ENCODE results near the gene DMD. TPM values are rescaled to one million over a fixed set of nuclear protein-coding genes. Genes with fewer than 3 reads are reported as not detected.

DMD gene
- total and polyA plus RNA-seq, 2 of the 13 experiments (the other 11 are each of a cell fraction or from before 2014, with no cell fraction given): 17.6 to 25.9 TPM

DNA sequence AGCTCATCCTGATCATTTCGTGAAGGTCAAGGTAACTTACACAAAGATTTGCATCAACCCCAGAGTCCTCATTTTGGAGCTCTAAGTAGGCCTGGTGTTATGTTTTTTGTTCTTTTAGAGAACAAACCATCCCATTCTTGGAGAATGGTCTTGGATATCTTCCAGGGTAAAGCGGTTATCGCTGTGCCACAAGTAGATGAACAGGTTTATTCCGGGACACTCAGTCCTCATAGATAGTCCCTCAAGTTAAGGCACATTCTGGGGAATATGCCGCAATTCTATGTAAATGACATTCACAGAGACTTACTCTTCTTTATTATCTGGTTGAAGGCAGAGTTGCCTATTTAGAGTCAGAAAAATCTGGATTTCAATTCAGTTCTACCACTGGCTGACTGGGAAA lies 2044.5 kb downstream of the DMD start (continued):
- TF ChIP-seq MED13 (CRISPR knock-in tag; IDR thresholded peaks at IDR 0.05): no peak

DNA sequence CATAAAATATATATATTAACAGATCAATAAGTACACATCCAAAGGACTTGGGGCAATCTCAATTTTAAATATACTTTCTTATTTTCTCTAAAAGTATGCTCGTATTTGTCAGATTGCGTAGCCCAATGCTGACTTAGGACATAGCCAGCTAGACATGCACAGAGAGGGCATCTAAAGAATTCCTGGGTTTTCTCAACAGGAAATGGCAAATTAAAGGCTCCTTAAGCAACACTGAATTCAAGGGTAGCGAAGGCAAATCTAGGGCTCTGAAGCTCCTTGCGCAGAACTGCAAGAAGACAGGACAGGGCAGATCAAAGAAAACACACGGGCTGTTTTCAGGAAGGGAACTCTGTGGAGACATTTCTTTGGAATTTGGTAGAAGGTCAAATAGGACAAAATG lies 2044.9 kb downstream of the DMD start:
- intact Hi-C loops (cut with micrococcal nuclease; ENCODE audit: unreplicated experiment) (no loop called here), in situ Hi-C loops (cut with HindIII; ENCODE audit: extremely low pct_ligation_motif_present, low pct_unique_long_range_greater_than_20kb) (no loop called here)
- POLR2A ChIA-PET: no interaction called here
- Histone ChIP-seq H3K4me2 (ENCODE audit: low read depth, low read length) (no peak overlapping the region), H4K20me1 (ENCODE audit: insufficient read depth, low read length) (no peaks in the 10 kb centered on the region), H3K9ac (ENCODE audit: insufficient read depth, low read depth, low read length) (no peak overlapping the region), H3K79me2 (ENCODE audit: insufficient read depth, low read length) (no peaks in the 10 kb centered on the region), H3K4me3 (replicated peaks in 1 of 3; ENCODE audit: insufficient read depth in 1 of 3, low read depth in 2 of 3, low read length in 3 of 3) (no peak overlapping the region), H3K27me3 (ENCODE audit: control insufficient read depth in 1 of 2, insufficient read depth in 2 of 2, low read length in 2 of 2) (no peaks in the 10 kb centered on the region), H3K27ac (ENCODE audit: extremely low read length, insufficient read depth, low read length) (no peak overlapping the region), H2AFZ (ENCODE audit: low read length) (no peak overlapping the region), H3K4me1 (ENCODE audit: insufficient read depth, low read length) (peaks cover 22% of the 10 kb centered on the region), H3K9me3 (ENCODE audit: low read length) (no peaks in the 10 kb centered on the region), H3K36me3 (replicated peaks in 1 of 2; ENCODE audit: control insufficient read depth in 1 of 2, insufficient read depth in 2 of 2, low read length in 2 of 2) (0 out of 5 replicates have a peak, but pooled peaks cover 0 to 10% of the 10 kb centered on the region in 2 experiments)
- CTCF ChIA-PET (ENCODE audit: low intra/inter-chr PET ratio, low total read pairs): no interaction called here
- 95% methylated on average over 5 of the region's 5 CpGs for WGBS (ENCODE audit: low lambda C conversion rate)
- no peak for FAIRE-seq
- no TSS peak for BruUV-seq (replicated peaks)
- DNase-seq (ENCODE audit: low spot score): no peak
- ATAC-seq: no peak
- no peak for TF ChIP-seq TMF1 (CRISPR knock-in tag; IDR thresholded peaks at IDR 0.05; ENCODE audit: low read depth)
- no peak for TF ChIP-seq CAMTA2 (CRISPR knock-in tag; IDR thresholded peaks at IDR 0.05; ENCODE audit: borderline replicate concordance)
- TF ChIP-seq, protein P1, sequence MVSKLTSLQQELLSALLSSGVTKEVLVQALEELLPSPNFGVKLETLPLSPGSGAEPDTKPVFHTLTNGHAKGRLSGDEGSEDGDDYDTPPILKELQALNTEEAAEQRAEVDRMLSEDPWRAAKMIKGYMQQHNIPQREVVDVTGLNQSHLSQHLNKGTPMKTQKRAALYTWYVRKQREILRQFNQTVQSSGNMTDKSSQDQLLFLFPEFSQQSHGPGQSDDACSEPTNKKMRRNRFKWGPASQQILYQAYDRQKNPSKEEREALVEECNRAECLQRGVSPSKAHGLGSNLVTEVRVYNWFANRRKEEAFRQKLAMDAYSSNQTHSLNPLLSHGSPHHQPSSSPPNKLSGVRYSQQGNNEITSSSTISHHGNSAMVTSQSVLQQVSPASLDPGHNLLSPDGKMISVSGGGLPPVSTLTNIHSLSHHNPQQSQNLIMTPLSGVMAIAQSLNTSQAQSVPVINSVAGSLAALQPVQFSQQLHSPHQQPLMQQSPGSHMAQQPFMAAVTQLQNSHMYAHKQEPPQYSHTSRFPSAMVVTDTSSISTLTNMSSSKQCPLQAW (CRISPR knock-in tag; IDR thresholded peaks at IDR 0.05): no peak
- TF ChIP-seq ZNF136 (CRISPR knock-in tag; IDR thresholded peaks at IDR 0.05; ENCODE audit: low read depth): no peak
- no peak for TF ChIP-seq SMARCE1 (IDR thresholded peaks at IDR 0.05; ENCODE audit: borderline replicate concordance)
- no peak for TF ChIP-seq ZFP36L1 (CRISPR knock-in tag; IDR thresholded peaks at IDR 0.05)
- TF ChIP-seq ZBTB3 (CRISPR knock-in tag; IDR thresholded peaks at IDR 0.05; ENCODE audit: borderline replicate concordance, low read depth): no peak
- no peak for TF ChIP-seq MED8 (CRISPR knock-in tag; IDR thresholded peaks at IDR 0.05; ENCODE audit: insufficient replicate concordance)
- no peak for TF ChIP-seq MAZ (IDR thresholded peaks at IDR 0.05; ENCODE audit: borderline replicate concordance, low read depth, low read length)
- TF ChIP-seq MAZ (CRISPR knock-in tag; IDR thresholded peaks at IDR 0.05; ENCODE audit: low read depth): no peak
- TF ChIP-seq ZNF841 (CRISPR knock-in tag; IDR thresholded peaks at IDR 0.05; ENCODE audit: borderline replicate concordance): no peak
- no peak for TF ChIP-seq GPN1 (CRISPR knock-in tag; IDR thresholded peaks at IDR 0.05; ENCODE audit: borderline replicate concordance)
- TF ChIP-seq NFRKB (IDR thresholded peaks at IDR 0.05): no peak
- TF ChIP-seq, protein P2, sequence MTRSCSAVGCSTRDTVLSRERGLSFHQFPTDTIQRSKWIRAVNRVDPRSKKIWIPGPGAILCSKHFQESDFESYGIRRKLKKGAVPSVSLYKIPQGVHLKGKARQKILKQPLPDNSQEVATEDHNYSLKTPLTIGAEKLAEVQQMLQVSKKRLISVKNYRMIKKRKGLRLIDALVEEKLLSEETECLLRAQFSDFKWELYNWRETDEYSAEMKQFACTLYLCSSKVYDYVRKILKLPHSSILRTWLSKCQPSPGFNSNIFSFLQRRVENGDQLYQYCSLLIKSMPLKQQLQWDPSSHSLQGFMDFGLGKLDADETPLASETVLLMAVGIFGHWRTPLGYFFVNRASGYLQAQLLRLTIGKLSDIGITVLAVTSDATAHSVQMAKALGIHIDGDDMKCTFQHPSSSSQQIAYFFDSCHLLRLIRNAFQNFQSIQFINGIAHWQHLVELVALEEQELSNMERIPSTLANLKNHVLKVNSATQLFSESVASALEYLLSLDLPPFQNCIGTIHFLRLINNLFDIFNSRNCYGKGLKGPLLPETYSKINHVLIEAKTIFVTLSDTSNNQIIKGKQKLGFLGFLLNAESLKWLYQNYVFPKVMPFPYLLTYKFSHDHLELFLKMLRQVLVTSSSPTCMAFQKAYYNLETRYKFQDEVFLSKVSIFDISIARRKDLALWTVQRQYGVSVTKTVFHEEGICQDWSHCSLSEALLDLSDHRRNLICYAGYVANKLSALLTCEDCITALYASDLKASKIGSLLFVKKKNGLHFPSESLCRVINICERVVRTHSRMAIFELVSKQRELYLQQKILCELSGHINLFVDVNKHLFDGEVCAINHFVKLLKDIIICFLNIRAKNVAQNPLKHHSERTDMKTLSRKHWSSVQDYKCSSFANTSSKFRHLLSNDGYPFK (CRISPR knock-in tag; IDR thresholded peaks at IDR 0.05; ENCODE audit: borderline replicate concordance): no peak
- no peak for TF ChIP-seq HDAC2 (CRISPR knock-in tag; IDR thresholded peaks at IDR 0.05)
- TF ChIP-seq ZFY (CRISPR knock-in tag; IDR thresholded peaks at IDR 0.05): no peak
- TF ChIP-seq, protein P3, sequence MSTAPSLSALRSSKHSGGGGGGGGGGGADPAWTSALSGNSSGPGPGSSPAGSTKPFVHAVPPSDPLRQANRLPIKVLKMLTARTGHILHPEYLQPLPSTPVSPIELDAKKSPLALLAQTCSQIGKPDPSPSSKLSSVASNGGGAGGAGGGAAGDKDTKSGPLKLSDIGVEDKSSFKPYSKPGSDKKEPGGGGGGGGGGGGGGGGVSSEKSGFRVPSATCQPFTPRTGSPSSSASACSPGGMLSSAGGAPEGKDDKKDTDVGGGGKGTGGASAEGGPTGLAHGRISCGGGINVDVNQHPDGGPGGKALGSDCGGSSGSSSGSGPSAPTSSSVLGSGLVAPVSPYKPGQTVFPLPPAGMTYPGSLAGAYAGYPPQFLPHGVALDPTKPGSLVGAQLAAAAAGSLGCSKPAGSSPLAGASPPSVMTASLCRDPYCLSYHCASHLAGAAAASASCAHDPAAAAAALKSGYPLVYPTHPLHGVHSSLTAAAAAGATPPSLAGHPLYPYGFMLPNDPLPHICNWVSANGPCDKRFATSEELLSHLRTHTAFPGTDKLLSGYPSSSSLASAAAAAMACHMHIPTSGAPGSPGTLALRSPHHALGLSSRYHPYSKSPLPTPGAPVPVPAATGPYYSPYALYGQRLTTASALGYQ (CRISPR knock-in tag; IDR thresholded peaks at IDR 0.05): no peak

Data from HepG2 (cell line).